Esophagus muscularis mucosa (tissue), 4 donors: ENCODE measurements around the gene PPP2R5B.

ENCODE experiments used
- EP300 ChIP-seq: sonication (generic); formaldehyde crosslinking; IDR thresholded peaks from one replicate; pipeline ENCODE4 v1.6.1; 2017; ENCODE audit warnings: antibody characterized with exemption
- POLR2A ChIP-seq: fragments of 450-650 bp; IDR thresholded peaks from one replicate; pipeline ENCODE4 v1.6.1; 2017; ENCODE audit warnings: antibody characterized with exemption, moderate library complexity, mild to moderate bottlenecking, low read depth
- TF ChIP-seq, protein P1 (sequence below), 3 experiments: fragments of 200-600 bp in 2 of 3; fragments of 450-650 bp in 1 of 3; sonication (generic) in 2 of 3; IDR thresholded peaks; one replicate each; pipeline ENCODE4 v1.5.1; 2017 to 2019; ENCODE audit warnings: antibody characterized with exemption in 3 of 3, mild to moderate bottlenecking in 2 of 3, moderate library complexity in 1 of 3

DNA sequence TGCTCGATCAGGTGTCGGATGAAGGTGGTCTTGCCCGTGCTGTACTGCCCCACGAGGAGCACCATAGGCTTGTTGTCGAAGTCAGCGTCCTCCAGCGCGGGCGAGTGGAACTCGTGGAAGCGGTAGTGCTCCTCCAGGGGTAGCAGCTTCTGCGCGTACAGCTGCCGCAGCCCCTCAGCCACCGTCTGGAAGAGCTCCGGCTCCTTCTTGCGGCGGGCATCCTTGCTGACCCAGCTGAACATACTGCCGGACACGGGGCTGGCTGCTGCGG, 46.3 kb upstream of the PPP2R5B start:
- TF ChIP-seq, protein P1, sequence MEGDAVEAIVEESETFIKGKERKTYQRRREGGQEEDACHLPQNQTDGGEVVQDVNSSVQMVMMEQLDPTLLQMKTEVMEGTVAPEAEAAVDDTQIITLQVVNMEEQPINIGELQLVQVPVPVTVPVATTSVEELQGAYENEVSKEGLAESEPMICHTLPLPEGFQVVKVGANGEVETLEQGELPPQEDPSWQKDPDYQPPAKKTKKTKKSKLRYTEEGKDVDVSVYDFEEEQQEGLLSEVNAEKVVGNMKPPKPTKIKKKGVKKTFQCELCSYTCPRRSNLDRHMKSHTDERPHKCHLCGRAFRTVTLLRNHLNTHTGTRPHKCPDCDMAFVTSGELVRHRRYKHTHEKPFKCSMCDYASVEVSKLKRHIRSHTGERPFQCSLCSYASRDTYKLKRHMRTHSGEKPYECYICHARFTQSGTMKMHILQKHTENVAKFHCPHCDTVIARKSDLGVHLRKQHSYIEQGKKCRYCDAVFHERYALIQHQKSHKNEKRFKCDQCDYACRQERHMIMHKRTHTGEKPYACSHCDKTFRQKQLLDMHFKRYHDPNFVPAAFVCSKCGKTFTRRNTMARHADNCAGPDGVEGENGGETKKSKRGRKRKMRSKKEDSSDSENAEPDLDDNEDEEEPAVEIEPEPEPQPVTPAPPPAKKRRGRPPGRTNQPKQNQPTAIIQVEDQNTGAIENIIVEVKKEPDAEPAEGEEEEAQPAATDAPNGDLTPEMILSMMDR (IDR thresholded peaks at IDR 0.05) = no peak
- TF ChIP-seq EP300 = no peak
- TF ChIP-seq POLR2A = no peak
